GM21786 (cell line): ENCODE data around the gene PEAK1.
"Not testable (repeated sequence)": the region's sequence is repeated elsewhere in the genome, so short reads cannot be mapped to it uniquely, and the experiment has no call there.

Experiments
- ATAC-seq: cut with Tn5 transposase; IDR thresholded peaks from one replicate; pipeline ENCODE4 v1.9.1; 2021; ENCODE audit not compliant: unreplicated experiment

Gene PEAK1

DNA sequence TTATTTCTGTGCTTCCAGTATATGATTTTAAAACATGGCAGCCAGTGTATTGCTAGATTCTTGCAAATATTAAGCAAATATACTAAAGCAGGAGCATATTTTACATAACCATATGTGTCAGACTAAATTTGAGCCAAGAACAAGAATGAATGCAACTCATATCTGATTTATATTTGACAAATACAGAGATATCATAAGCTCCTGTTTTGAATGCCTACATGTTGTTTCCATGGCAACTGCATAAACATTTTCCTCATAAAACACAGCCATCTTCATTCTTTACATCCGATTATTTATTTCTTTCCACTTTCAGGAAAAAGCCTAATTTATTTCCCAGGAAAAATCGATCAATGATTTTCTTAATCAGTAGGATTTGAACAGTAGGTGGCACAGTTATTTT is 176.8 kb downstream of the PEAK1 start:
- ATAC-seq = no peak

DNA sequence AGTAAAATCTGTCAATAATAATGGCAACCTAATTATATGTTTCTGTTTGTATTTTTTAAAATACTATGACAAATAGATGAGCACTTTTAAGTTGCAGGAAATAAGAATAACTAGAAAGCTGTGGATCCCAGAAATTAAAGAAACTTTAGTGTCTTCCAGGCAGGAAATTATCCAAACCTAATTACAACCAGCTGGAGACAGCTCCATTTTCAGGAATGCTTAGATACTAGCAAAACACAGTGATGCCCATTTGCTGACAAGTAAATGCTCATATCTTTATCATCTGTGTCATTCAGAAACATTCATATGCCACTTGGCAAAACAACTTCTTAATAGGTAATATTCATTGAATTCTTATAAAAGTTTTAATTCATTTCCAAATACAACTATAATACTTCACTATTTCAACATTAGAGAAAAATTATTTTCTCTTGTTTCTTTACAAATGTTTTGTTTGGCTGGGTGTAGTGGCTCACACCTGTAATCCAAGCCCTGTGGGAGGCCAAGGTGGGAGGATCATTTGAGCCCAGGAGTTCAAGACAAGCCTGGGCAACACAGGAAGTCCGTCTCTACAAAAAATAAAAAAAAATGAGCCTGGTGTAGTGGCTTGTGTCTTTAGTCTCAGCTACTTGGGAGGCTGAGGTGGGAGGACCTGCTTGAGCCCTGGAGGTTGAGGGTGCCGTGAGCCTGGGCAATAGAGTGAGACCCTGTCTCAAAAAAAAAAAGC is 179.9 kb downstream of the PEAK1 start:
- ATAC-seq = no peak

DNA sequence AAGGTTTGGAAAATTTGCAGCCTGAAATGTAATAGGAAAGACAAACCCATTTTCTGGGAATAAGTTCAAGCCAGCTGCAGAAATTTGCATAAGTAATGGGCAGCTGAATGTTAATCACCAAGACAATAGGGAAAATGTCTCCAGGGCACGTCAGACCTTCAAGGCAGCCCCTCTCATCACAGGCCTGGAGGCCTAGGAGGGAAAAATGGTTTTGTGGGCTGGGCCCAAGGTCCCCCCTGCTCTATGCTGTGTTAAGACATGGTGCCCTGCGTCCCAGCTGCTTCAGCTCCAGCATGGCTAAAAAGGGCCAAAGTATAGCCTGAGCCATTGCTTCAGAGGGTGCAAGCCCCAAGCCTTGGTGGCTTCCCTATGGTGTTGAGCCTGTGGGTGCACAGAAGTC is 184.3 kb downstream of the PEAK1 start:
- no peak for ATAC-seq

DNA sequence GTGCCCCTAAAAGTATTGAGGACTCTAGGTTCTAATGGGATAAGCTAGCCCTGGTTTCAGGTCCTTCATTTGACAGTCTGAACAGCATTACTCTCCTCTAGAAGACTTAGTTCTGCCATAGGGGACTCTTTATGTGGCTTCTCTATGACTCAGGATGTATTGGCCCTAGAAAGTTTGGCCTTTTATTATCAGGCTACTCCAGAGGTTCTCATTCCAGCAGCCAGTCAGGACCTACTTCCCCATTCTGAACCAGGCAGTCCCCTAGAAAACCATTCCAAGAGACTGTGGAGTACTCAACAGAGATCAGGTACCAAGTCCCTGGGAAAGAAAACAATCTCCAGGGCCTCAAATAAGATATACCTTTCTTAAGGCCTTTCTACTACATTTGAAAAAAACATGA is 191.1 kb downstream of the PEAK1 start:
- no peak for ATAC-seq

DNA sequence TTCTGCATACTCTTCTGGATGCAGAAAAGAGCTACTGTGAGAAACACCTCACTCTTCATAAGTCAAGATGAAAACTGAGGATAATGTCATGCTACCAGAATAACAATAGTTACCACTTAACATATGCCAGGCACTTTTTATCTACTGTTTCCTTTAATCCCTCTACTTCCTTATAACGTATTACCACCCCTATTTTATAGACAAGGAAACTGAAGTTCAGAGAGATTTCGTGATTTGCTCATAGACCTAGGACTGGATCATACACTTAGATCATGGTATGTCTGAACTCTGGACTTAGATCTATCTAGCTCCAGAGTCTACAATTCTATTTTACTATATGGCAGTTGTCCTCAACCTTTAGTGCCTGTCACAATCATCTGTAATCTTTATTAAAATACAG is 193.3 kb downstream of the PEAK1 start:
- ATAC-seq = no peak

DNA sequence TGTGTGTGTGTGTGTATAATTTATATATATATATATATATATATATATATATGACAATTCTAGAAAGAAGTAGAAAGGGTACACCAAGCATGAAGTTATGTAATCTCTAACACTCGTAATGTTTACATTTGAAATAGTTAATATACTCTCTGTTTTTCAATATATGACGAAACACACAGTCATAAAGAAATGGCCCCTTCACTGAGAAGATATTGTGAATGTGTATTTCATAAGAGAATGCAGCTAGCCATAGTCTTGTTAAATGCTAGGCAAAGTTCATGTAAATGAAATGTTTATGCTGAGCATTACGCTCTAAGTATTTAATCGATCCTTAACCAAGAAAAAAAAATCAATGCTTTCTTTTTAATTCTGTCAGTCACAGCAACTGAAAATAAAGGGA is 194.3 kb downstream of the PEAK1 start:
- ATAC-seq = no peak

DNA sequence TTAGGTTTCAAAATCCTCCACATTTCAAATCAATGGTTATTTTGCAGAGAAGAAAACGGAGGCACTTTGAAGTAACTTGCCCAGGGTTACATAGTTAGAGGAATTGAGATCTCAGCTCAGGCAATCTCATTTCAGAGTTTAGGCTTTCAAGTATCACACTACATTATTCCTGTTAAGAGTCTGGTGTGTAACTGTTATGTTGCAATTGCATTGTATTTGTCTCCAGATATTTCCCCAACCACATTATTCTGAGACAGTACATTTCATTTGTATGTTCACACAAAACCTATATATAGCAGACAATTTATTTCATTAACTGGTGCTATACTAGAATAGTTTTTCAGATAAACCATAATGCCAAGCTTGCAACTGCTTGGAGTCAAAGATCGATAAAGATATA is 194.8 kb downstream of the PEAK1 start:
- ATAC-seq = no peak

DNA sequence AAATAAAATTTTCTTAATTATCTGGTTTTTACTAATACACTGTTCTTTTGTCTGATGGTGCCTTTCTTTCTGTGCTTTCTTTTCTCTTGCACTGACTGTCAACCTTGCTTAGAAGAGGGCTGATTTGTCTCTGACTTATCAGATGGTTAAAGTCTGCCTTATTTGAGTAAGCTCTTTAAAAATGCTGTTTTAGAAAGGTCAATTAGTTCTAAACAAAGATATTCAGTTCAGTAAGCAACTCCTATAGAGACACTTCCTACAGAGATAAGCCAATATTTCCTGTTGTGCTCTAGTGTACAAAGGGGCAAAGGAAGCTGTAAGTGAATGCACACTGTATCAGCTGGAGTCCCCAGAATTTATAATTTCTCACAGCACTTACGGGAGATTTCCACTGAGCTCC is 195.6 kb downstream of the PEAK1 start:
- no peak for ATAC-seq

DNA sequence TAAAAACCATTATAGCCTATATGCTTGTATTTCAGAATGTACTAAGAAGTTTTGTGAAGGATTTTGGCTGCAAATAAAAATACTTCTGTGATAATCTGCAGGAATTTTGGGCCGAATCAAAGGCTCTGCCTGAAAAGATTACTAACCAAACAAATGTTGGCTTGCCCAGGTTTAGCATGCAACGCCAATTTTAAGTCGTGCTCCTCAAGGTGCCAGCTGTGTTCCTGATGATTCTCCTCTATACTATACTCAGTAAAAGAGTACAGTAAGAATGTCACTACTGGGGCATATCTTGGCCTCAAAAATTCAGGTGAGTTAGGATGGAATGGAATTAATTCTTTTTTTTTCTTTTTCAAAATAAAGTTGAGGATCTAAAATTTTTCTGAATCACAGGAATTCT is 198.2 kb downstream of the PEAK1 start:
- ATAC-seq = no peak

DNA sequence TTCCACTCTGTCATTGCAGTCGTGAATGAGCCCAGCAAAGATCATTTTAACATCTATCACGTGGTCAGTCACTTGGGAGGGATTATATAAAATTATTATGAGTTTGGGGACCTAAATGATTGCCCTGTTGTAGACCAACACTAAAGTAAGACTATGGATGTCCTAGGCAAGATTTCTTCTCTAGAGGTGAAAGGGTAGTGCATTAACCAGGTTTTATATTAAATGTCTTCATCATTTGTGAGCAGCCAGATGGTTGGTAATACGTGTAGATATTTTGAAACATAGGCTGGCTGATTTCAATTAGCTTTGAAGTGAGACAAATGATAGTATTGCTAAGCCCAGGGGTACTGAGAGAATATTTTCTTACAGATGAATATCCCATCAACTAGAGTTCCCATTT is 198.7 kb downstream of the PEAK1 start:
- ATAC-seq = no peak

DNA sequence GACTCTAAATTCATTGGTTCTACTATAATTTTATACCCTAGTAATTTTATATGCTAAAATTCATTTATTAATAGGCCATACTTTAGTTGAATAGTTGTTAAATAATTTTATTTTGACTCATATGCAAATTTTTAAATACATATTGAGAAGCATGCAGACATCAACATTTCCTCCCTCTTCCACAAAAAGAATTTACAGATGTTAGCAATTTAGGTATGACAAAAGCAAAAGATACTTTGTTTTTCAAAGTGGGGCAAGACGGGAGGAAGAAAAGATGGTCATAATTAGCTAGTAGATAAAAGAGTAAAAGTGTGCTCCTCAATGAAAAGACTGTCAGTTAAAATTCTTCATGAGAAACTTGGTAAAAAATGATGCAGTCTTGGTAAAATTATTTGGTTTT is 200.1 kb downstream of the PEAK1 start:
- ATAC-seq = no peak

DNA sequence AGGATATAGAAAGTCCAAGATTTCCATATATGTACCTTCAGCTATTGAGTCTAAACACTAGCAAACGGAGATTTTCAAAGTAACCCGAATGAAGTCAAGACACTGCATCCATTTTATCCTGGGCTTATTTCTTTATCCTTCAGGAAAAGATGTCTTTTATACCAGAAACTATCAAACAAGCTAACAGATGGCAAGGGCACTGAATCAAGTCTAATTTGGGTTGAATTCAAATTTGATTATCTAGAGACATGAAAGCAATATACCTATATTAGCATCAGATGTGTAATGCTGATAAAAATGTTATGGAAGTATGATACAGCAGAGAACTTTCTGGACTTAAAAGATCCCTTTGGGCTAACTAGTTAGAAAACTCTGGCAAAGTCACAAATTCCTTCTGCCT is 210.7 kb downstream of the PEAK1 start:
- ATAC-seq = no peak

DNA sequence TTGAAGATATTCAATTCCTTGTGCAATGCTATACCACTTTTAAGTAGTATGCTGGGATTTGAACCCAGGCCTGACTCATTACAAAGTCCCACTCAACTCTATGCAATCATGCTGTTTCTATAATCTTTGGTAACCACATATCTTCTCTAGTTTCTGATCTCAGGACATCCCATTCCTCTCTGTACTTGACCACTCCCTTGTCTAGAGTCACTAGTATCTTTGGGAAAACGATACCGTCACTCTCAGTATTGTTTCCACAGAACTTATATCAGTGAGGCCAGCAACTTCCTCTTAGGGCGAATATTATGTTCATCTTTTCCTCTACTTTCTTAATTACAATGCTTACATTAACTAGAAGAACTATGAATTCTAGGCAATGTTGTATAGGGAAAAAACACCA is 211.7 kb downstream of the PEAK1 start:
- ATAC-seq = no peak

DNA sequence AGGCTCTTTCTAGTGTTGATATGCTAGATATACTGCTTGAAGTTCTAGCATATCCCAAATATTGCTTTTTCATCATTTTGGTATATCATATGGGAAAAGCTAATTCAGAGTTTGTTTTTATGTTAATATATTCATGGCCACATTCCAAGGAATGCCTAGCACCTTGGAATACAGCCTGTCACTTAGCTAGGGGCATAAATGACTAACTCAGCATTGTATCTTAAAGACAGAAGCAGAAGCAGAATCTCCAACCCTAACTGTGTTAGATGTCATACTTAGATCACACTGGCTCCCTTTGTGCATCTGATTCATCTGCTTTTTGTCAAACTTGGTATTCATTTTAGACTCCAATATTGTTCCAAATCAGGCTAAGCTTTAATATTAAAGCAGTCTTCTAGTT is 218.2 kb downstream of the PEAK1 start:
- no peak for ATAC-seq

DNA sequence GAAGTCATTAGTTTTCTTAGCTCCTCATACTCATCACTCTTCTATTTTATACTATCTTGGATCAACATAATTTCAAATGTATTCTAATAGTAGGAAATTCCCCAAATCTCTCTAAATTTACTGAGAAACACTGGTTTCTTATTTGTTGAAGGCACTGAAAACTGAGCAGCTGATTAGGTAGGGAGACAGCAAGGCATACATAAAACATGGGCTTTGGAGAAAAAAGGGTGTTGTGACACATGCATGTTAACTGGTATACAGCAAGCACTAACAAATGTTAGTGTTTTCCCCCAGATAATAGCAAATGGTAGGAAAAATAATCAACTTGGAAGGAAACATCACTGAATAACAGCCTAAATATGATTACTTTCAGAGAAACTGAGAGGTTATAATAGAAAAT is 223.5 kb downstream of the PEAK1 start:
- ATAC-seq = no peak

DNA sequence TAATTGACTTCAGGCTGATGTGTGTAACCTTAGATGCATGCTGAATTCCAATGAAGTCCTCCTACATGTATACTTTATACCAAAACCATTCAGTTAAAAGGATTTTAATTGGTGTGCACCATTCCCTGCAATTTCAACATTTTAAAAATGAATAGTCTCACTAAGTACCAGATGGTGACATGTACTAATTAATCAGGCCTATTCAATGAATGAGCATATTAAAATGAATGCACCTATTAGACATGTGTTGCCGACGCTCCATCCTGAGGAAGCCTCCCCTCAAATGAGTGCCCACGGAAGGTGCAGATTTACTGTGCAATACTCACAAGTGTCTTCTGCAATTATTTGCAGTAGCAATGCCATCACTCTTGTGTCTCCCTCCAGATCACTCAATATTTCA is 224.3 kb downstream of the PEAK1 start:
- no peak for ATAC-seq

DNA sequence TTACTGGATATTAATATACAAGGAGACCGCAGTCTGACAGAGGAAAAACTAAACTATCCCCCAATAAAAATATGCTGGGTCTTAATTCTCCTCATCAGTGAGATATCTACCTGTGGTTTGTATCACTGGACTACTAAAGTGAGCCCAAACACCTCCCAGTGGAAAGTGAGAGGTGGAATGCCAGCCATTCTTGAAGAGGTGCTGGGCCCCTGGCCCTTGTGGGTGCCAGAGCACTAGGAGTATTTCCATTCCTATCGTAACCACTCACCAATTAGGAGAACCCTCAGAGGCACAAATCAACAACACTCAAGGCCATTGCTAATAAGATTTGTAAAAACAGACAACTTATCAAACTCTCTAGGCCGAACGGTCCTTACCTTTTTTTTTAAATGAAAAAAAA is 227.5 kb downstream of the PEAK1 start:
- ATAC-seq = no peak

DNA sequence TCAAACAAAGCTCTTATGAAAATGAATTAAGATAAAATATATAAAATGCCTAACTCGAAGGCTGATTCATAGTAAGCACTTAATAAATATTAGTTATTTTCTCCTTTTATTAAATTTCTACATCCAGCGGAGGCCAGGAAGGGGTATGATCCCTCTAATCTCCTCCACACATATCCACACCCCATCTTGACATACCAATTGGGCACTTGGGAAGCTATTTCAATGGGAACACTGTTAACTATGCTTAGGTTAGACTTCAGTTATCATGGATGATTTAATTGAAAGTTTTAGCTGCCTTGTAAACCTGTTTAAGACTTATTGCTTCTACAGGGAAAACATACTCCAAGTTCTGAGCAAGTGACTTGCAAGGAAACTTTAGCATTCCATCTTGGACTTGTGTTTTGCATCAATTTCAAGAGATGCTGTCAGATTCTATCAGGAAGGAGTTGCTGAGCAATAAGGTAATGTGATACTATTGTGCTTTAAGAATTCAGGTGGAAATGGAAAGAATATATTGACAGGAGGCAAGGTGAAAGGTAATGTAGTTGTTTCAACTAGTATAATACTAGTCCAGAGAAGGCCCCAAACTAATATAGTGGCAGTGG is 228.6 kb downstream of the PEAK1 start:
- ATAC-seq = no peak

DNA sequence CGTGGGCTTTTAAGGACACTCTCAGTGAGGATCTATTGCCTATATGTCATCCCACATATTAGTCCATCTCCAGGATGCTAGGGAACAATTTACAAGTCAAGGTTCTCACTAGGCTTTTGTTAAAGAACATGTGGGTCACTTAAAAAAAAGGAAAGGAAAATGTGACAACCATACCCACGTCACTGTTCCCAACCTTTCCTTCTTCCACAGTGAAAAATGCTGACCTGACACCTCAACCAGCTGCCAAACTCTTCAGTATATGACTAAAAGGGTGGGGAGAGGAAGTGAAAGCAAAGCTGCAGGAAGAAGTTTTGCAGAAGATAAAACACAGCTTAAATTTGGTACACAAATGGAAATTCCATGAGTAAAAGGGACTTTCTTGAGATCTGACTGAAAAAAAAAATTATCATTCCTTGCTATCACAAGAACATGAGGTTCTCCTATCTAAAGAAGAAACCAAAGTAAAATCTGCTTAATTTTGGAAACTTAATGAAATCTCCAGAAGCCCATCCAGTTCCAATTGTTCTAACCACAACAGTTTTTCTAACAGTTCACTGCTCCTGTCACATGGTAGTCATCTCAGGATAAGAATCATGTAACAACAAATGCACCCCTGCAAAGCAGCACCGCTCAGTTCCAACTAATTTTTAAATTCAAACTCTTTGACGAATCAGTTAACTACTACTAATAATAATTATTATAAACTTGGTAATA is 232.0 kb downstream of the PEAK1 start:
- no peak for ATAC-seq

DNA sequence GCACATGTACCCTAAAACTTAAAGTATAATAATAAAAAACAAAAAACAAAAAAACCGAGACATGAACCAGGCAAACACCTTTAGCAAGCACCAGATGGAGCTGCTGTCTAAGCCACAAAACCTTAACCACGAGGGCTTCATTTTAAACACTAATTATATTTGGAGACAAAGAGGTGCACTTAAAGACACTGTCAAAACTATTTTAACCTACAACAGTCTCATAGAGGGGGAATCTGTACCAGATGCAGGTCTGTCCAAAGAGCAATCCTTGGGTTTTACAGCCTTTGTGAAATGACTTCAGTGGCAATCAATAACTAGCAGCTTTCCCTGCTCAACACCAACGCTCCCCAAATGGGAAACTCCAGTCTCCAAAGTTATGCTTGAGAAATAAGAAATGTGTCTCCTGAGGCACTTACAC is 233.3 kb downstream of the PEAK1 start:
- ATAC-seq = no peak

DNA sequence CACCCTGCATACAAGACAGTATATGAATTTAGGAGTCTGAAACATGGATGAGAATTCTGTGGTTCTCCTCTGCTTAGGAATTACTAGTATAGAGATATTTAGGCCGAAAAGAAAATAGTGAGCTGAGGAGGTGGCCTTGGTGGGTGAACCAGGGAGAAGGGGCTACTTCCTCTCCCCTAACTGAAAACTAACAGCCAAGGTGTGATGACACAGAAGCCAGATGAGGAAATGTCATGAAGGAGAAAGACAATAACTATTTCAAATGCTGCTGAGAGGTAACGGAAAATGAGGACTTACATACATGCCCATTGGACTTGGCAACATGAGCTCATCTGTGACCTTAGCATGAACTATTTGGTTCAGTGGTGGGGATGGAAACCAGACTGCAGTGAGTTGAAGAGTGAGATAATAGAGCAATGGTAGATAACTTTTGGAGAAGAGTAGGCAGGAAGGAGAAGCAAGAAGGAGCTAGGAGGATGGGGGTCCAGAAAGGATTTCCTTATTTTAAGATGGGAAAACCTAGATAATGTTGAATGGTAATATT is 234.6 kb downstream of the PEAK1 start:
- ATAC-seq = no peak

DNA sequence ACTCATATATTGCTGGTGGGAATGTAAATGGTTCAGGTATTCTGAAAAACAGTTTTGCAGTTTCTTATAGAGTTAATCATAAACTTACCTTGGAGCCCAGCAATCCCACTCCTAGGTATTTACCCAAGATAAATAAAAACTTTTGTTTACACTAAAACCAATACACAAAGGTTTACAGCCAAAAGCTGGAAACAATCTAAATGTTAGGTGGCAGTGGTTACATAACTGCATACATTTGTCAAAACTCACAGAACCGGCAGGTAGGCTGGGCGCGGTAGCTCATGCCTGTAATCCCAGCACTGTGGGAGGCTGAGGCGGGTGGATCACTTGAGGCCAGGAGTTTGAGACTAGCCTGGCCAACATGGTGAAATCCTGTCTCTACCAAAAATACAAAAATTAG is 235.6 kb downstream of the PEAK1 start:
- ATAC-seq = not testable (repeated sequence)
